ENCODE data around the gene AUTS2.

Gene AUTS2

GRCh38 chr7:70448312-70448906, 850.1 kb downstream of the AUTS2 start:
- Mint-ChIP-seq H3K27me3 (no peaks in the 10 kb centered on the region), H3K4me3 (no peak overlapping the region), H3K36me3 (no peaks in the 10 kb centered on the region), H3K9me3 (ENCODE audit: low read depth) (no peaks in the 10 kb centered on the region), H3K4me1 (ENCODE audit: low read depth) (no peaks in the 10 kb centered on the region), H3K27ac (no peak overlapping the region)

GRCh38 chr7:70450731-70451130, 852.5 kb downstream of the AUTS2 start:
- Mint-ChIP-seq H3K36me3 (no peaks in the 10 kb centered on the region), H3K27ac (no peak overlapping the region), H3K4me3 (no peak overlapping the region), H3K4me1 (ENCODE audit: low read depth) (no peaks in the 10 kb centered on the region), H3K9me3 (ENCODE audit: low read depth) (no peaks in the 10 kb centered on the region), H3K27me3 (no peaks in the 10 kb centered on the region)

GRCh38 chr7:70455925-70456324, 857.6 kb downstream of the AUTS2 start:
- Mint-ChIP-seq H3K4me3 (no peak overlapping the region), H3K27ac (no peak overlapping the region)

GRCh38 chr7:70456719-70457118, 858.4 kb downstream of the AUTS2 start:
- H3K27me3 Mint-ChIP-seq: no peaks in the 10 kb centered on the region
- no peak overlapping the region for H3K27ac Mint-ChIP-seq
- H3K36me3 Mint-ChIP-seq: no peaks in the 10 kb centered on the region
- H3K4me1 Mint-ChIP-seq (ENCODE audit: low read depth): peaks cover 24% of the 10 kb centered on the region
- H3K4me3 Mint-ChIP-seq: no peak overlapping the region
- no peaks in the 10 kb centered on the region for H3K9me3 Mint-ChIP-seq (ENCODE audit: low read depth)

More at GRCh38 chr7:70455925-70456324, 857.6 kb downstream of the AUTS2 start:
- H3K4me1 Mint-ChIP-seq (ENCODE audit: low read depth): peaks cover 24% of the 10 kb centered on the region
- no peaks in the 10 kb centered on the region for H3K9me3 Mint-ChIP-seq (ENCODE audit: low read depth)
- no peaks in the 10 kb centered on the region for H3K36me3 Mint-ChIP-seq
- no peaks in the 10 kb centered on the region for H3K27me3 Mint-ChIP-seq

GRCh38 chr7:70457482-70457881, 859.2 kb downstream of the AUTS2 start:
- Mint-ChIP-seq H3K36me3 (no peaks in the 10 kb centered on the region), H3K4me3 (no peak overlapping the region), H3K9me3 (ENCODE audit: low read depth) (no peaks in the 10 kb centered on the region), H3K27ac (no peak overlapping the region), H3K27me3 (no peaks in the 10 kb centered on the region), H3K4me1 (ENCODE audit: low read depth) (peaks cover 24% of the 10 kb centered on the region)

GRCh38 chr7:70457883-70458680, 859.8 kb downstream of the AUTS2 start:
- H3K4me3 Mint-ChIP-seq: no peak overlapping the region
- H3K27ac Mint-ChIP-seq: no peak overlapping the region

GRCh38 chr7:70458745-70459144, 860.5 kb downstream of the AUTS2 start:
- Mint-ChIP-seq H3K27me3 (no peaks in the 10 kb centered on the region), H3K36me3 (no peaks in the 10 kb centered on the region), H3K9me3 (ENCODE audit: low read depth) (no peaks in the 10 kb centered on the region), H3K4me3 (no peak overlapping the region), H3K27ac (no peak overlapping the region), H3K4me1 (ENCODE audit: low read depth) (peaks cover 24% of the 10 kb centered on the region)

More at GRCh38 chr7:70457883-70458680, 859.8 kb downstream of the AUTS2 start:
- no peaks in the 10 kb centered on the region for H3K9me3 Mint-ChIP-seq (ENCODE audit: low read depth)
- H3K4me1 Mint-ChIP-seq (ENCODE audit: low read depth): peaks cover 24% of the 10 kb centered on the region
- no peaks in the 10 kb centered on the region for H3K27me3 Mint-ChIP-seq
- no peaks in the 10 kb centered on the region for H3K36me3 Mint-ChIP-seq

- no peaks in the 10 kb centered on the region for H3K9me3 Mint-ChIP-seq (ENCODE audit: low read depth)
- H3K4me3 Mint-ChIP-seq: no peak overlapping the region
- no peaks in the 10 kb centered on the region for H3K27me3 Mint-ChIP-seq
- no peaks in the 10 kb centered on the region for H3K36me3 Mint-ChIP-seq
- peaks cover 24% of the 10 kb centered on the region for H3K4me1 Mint-ChIP-seq (ENCODE audit: low read depth)
- no peak overlapping the region for H3K27ac Mint-ChIP-seq
Measured at GRCh38 chr7:70459546-70459945, 861.3 kb downstream of the AUTS2 start.

GRCh38 chr7:70460071-70460470, 861.8 kb downstream of the AUTS2 start:
- H3K9me3 Mint-ChIP-seq (ENCODE audit: low read depth): no peaks in the 10 kb centered on the region
- H3K4me1 Mint-ChIP-seq (ENCODE audit: low read depth): peaks cover 24% of the 10 kb centered on the region
- H3K27me3 Mint-ChIP-seq: no peaks in the 10 kb centered on the region
- no peak overlapping the region for H3K4me3 Mint-ChIP-seq
- H3K27ac Mint-ChIP-seq: no peak overlapping the region
- H3K36me3 Mint-ChIP-seq: no peaks in the 10 kb centered on the region

GRCh38 chr7:70460562-70460961, 862.3 kb downstream of the AUTS2 start:
- Mint-ChIP-seq H3K9me3 (ENCODE audit: low read depth) (no peaks in the 10 kb centered on the region), H3K4me3 (no peak overlapping the region), H3K36me3 (no peaks in the 10 kb centered on the region), H3K4me1 (ENCODE audit: low read depth) (peaks cover 24% of the 10 kb centered on the region), H3K27me3 (no peaks in the 10 kb centered on the region), H3K27ac (no peak overlapping the region)

GRCh38 chr7:70463352-70463938, 865.2 kb downstream of the AUTS2 start:
- Mint-ChIP-seq H3K4me1 (ENCODE audit: low read depth) (peaks cover 2% of the 10 kb centered on the region), H3K36me3 (no peaks in the 10 kb centered on the region), H3K9me3 (ENCODE audit: low read depth) (no peaks in the 10 kb centered on the region), H3K27ac (no peak overlapping the region), H3K27me3 (no peaks in the 10 kb centered on the region), H3K4me3 (no peak overlapping the region)

GRCh38 chr7:70466725-70467364, 868.6 kb downstream of the AUTS2 start:
- H3K9me3 Mint-ChIP-seq (ENCODE audit: low read depth): no peaks in the 10 kb centered on the region
- no peaks in the 10 kb centered on the region for H3K4me1 Mint-ChIP-seq (ENCODE audit: low read depth)
- no peaks in the 10 kb centered on the region for H3K27me3 Mint-ChIP-seq
- no peak overlapping the region for H3K27ac Mint-ChIP-seq
- H3K4me3 Mint-ChIP-seq: no peak overlapping the region
- H3K36me3 Mint-ChIP-seq: no peaks in the 10 kb centered on the region

- H3K27ac Mint-ChIP-seq: no peak overlapping the region
- no peaks in the 10 kb centered on the region for H3K4me1 Mint-ChIP-seq (ENCODE audit: low read depth)
- no peaks in the 10 kb centered on the region for H3K9me3 Mint-ChIP-seq (ENCODE audit: low read depth)
- no peak overlapping the region for H3K4me3 Mint-ChIP-seq
- H3K36me3 Mint-ChIP-seq: no peaks in the 10 kb centered on the region
- no peaks in the 10 kb centered on the region for H3K27me3 Mint-ChIP-seq
Measured at GRCh38 chr7:70470746-70471145, 872.5 kb downstream of the AUTS2 start.

GRCh38 chr7:70472601-70473237, 874.4 kb downstream of the AUTS2 start:
- no peak overlapping the region for H3K27ac Mint-ChIP-seq
- no peak overlapping the region for H3K4me3 Mint-ChIP-seq

More at GRCh38 chr7:70472601-70473237, 874.4 kb downstream of the AUTS2 start:
- H3K36me3 Mint-ChIP-seq: no peaks in the 10 kb centered on the region
- no peaks in the 10 kb centered on the region for H3K27me3 Mint-ChIP-seq
- no peaks in the 10 kb centered on the region for H3K9me3 Mint-ChIP-seq (ENCODE audit: low read depth)
- H3K4me1 Mint-ChIP-seq (ENCODE audit: low read depth): no peaks in the 10 kb centered on the region
